Measurements from ENCODE around the gene LRRC28.

LRRC28 gene

GRCh38 chr15:99424131-99424571 is 172.9 kb downstream of the LRRC28 start:
- no peak for DNase-seq

DNA sequence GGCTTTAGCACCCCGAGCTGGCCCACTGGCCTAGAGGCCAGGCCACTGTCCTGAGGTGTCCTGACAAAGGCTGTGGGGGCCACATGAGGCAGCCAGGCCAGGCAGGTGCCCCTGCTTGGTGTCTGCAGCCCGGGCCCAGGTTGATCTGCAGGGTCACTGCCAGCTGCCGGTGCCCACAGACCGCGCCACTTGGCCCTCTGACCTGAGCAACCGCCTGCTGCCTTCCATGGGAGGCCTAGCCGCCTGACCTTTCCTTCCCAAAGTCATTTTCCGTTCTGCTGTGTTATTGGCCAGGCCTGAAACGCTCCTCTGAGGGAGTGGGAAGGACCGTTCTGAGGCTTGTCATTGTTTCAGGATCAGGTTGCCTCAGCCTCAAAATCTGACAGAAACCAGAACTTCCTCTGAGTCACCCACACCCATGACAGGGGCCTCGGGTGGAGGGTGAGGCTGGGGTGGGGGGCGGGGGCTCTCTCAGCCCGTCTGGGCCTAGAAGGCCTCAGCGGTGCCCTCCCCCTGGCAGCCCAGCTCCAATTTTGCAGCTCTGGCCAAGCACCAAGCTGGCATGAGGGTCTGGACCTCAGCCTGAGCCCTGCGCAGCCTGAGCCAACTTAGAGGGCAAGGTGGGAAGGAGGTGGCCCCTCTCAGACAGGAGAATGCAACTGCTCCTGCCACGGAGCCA is 173.8 kb downstream of the LRRC28 start:
- DNase-seq: peak; percentile 93 to 95 (median 93)

- DNase-seq: no peak
Measured at GRCh38 chr15:99425657-99426301, 174.5 kb downstream of the LRRC28 start.

DNA sequence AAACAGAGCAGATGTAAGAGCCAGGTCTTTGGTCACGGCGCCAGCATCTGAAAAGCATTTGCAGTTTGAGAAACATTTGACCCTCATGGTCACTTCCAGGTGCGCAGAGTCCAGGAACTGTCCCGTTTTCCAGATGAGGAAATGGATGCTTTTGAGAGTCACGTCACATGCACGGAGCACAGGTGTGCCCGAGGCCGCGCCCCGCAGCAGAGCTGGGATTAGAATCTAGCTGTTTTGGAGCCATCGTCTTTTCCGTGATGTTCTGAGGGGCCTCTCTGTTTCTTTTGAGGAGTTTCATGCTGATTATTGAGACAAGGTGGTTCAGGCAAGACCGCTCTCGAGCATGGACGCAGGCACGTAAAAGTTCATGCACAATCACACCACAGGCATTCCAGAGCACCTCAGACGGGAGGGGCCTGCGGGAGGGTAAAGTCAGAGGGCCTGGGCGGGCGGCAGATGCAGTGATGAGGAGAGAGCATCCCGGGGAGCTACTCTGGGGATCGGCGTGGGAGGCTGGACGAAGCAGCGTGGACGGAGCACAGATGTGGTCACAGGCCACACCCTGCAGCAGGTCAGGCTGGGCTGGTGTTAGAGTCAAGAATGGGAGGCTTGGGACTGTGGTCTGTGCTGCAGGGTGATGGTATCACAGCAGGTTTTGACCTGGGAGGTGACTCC is 175.3 kb downstream of the LRRC28 start:
- no peak for DNase-seq

DNA sequence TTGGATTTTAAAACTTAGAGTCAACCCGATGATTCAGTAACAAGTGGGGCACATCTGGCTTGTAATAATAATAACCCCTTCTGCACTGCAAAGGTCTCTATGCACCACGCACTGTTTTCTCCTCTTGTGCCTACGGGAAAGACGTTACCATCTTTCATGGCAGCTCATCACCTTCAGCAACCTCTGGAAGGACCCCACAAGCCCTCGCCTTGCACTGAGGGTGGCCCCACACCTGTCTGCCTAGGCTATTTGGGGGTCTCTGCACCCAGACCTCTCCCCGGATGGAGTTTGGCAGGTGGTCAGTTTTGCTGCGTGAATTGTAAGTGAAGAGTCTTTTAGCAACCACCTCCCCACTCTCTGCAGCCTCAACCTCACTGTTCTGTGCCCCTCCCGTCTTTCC is 175.9 kb downstream of the LRRC28 start:
- DNase-seq: no peak

DNA sequence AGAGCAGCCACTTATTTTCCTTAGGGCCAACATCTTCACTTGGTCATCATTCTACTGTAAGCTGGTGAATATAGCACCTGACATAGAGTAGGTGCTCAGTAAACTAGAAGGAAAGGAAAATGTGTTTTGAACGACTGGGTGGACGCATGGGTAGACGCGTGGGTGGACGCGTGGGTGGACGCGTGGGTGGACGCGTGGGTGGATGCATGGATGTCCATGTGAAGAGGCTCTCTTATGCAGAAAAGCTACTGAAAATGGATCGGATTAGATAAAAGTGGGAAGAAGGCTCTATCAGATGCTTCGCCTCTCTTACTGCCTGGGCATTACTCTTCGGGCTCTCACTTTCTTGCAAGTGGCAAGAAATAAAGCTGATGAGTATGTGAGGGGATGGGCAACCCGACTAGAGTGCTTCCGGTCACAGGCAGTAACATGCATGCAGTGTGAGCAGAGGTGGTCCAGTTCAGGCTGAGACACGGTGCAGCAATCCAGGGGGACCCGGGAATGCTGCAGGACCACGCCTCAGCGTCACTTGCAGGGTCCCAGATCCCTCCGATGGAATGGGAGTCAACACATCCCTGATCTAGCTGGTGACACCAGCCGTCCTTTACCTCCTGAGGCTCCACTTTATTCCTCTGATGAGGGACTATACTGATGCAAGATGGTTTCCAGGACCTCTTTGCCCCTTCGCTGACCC is 176.5 kb downstream of the LRRC28 start:
- no peak for DNase-seq

GRCh38 chr15:99429681-99430081 is 178.4 kb downstream of the LRRC28 start:
- DNase-seq: no peak

- no peak for DNase-seq
Measured at GRCh38 chr15:99430881-99431401, 179.7 kb downstream of the LRRC28 start.

- no peak for DNase-seq
Measured at GRCh38 chr15:99431661-99432091, 180.4 kb downstream of the LRRC28 start.

DNA sequence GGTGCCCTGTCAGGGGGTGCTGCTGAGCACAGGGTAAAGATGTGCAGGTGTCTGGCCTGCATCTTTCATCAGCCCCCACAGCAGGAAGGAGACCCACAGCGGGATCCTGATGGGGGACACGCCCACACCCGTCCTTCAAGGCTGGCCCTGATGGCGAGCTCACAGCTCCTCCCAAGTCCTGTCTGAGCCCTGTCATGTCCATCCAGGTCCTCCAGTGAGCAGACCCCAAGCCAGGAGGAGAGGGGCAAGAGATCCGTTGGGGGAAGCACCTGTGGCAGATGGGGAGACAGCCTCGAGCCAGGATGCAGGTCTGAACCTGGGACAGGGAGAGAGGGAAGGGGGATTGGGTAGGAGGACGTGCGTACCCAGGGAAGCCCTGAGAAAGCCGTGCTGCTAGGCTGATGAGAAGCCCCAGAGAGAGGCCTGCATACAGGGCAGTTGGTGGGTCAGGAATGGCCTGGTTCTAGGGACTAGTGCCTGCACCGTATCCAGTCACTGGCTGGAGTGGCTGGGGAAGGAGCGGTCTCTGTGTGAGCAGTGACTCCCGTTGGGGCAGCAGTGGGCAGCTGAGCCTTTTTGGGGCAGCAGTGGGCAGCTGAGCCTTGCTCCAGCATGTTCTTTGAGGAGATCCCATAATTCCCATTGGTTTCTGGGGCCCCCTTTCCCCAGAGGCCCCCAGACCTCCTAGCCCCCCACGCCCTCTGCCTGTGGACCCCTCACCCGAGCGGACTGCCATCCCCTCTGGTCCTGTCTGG is 181.2 kb downstream of the LRRC28 start:
- no peak for DNase-seq

- peak; percentile 52 to 75 (median 69) for DNase-seq
Measured at GRCh38 chr15:99433026-99433756, 181.9 kb downstream of the LRRC28 start.

DNA sequence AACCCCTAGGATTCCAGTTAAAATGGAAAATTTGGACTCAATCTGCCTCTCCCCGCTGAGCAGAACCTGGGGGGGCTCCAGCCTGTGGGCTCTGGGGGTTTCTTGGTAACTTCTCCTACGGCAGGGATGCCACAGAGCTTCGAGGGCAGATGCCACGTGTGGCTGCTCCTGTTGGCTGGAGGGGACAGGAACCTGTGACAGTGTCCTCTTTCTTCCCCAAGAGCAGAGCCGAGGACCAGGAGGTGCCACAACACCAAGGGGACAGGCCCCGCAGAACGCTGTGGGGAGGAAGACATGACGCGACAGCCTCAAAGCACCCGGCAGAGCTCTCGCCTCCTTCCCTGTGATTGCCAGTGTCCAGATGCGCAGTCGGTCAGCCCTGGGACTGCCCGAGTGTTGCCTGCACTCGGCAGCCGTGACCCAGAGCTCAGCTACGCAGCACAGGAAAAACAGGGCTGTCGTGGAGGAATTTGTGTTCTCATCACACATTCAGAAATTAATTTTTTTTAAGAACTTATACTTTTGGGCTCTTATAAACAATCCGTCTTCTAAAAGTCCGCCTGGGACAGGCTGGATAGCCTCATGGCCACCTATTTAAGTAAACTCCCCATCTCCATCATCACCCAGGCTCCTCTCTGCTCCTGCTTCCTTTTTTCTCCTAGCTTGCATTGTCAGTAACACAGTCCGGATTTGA is 182.6 kb downstream of the LRRC28 start:
- DNase-seq: no peak

- DNase-seq: no peak
Measured at GRCh38 chr15:99434506-99435112, 183.3 kb downstream of the LRRC28 start.

DNA sequence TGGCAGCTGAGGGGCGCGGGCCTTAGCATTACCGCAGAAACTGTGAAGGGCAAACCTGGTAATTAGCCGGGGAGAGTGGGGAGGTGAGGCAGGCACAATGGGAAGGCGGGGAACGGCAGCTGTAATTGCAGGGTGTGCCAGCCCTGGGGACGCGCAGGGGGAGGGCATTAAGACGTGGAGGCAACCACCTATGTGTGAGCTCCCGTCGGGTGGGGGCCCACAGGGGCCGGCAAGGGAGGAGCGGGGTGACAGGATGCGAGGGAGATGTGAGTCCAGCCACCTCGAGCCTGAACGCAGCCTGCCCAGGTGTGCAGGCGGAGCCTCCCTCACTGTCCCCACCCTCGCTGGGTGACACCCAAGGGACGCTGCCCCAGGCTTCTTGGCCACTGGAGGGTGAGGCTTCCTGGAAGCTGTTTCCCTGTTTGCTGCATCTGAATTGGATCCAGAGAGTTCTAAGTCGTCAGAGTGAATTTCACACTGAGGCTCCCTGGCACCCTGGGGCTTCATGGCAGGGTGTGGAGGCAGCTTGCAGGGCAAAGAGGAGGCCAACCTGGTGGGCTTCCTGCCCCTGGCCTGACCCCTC is 183.9 kb downstream of the LRRC28 start:
- DNase-seq: no peak

DNA sequence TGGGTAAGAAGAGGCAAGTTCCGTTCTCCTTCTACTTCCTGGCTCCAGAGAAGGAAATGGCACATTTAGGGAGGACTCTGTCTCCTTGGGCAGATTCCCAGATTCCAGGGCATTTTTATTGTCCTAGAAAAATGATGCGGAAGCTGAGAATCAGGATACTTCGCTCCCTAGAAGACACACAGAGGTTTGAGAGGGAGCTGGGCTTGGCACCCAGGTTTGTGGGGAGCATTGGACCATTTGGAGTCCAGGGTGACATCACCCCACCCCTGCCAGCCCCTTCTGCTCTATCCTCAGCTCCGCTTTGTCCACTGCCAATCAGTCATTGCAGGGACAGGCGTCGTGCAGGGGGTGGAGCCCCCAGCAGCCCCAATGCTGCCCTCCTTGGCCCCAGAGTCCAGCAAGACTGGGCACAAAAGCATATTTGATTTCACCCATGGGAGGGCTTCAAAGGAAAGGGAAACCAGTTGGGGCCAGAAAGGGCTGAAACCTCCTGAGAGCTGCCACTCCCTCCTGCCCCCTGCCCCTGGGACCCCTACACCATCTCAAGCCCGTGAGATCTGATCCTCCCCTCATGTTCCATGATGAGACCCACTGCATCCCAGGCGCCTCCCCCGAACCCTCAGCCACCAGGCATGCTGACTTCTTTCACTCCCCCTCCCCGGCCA is 184.7 kb downstream of the LRRC28 start:
- DNase-seq: no peak

GRCh38 chr15:99436542-99437314 is 185.4 kb downstream of the LRRC28 start:
- DNase-seq: no peak

DNA sequence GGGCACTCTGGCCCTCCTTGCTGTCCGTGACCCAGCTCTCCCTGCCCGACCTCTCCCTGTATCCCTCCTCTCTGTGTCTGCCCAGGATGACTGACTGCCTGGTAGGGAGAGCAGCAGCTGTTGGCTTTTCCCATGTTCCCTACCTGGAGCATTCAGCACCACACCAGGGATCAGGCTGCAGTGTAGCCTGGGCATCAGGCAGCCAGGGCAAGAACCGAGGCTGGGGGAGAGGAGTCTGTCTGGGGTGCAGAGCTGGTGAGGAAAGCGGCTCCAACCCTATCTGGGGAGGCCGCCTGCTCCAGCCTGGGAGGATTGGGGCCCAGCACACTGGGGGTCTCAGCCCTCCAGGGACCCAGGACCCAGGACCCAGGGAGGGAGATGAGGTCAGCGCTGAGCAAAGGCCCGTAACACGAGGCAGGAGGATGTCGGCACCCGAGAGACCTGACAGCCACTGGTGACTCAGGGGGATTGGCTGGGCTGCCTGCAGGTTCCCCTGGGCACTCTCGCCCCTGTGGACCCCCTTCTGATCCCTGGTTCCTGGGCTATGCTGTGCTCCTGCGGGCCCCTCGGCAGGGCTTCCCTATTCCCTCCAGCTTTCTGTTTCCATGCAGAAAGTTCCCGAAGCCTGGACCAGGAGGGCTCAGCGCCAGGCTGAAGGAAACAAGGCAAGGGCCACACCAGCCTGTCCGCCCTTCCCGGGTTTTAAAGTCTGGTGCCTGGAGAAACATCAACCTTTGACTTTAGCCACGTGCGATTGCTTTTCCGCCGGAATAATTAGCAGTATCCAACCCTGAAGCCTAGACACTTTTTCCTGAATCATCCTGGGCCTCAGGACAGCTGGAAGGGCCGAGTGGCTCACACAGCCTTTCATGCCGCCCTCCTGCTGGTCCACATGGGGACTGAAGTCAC is 186.3 kb downstream of the LRRC28 start:
- DNase-seq: no peak

GRCh38 chr15:99438224-99438585 is 186.9 kb downstream of the LRRC28 start:
- no peak for DNase-seq
